HG03442 (cell line): ENCODE data around the gene ABHD12B.
"Not testable (repeated sequence)": the region's sequence is repeated elsewhere in the genome, so short reads cannot be mapped to it uniquely, and the experiment has no call there.

Source experiments
- ATAC-seq: cut with Tn5 transposase; IDR thresholded peaks from one replicate; pipeline ENCODE4 v1.9.1; 2021; ENCODE audit warnings: mild to moderate bottlenecking, moderate library complexity; ENCODE audit not compliant: unreplicated experiment

ABHD12B gene

DNA sequence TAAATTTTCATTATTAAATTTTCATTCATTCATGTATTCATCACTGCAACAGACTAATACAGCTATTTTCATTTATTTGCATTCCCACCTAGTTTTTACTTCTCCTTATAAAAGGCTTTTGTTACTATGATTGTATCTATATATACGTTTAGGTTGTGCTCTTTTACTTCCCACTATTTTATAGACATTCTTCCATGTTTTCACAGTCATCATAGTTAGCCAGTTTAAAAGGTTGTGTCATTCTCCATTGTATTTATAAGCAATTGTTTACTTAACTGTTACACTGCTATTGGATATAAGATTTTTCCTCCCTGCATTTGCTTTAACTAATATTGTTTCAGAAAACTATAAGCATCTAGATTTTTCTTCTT, 12.0 kb downstream of the ABHD12B start:
- no peak for ATAC-seq

- ATAC-seq, result no peak
These were observed 15.6 kb downstream of the ABHD12B start for GRCh38 chr14:50887476-50887875.

DNA sequence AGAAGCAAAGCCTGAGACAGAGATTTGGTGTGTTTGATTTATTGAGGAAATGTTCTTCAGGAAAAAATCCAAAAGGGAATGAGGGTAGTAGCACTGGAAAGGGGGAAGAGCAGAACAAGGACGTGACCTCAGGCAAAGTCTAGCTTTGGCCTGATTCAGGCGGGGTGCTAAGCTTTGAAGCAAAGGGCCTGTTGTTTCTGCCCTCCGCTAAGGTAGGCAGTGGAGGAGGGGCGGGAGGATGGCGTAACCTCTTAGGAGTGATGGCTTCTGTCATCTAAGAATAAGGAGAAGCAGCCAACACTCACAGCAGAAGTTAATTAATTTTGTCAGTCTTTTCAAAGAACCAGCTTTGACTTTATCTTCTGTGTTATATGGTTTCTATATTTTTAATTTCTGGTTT, 20.4 kb downstream of the ABHD12B start:
- no peak for ATAC-seq

DNA sequence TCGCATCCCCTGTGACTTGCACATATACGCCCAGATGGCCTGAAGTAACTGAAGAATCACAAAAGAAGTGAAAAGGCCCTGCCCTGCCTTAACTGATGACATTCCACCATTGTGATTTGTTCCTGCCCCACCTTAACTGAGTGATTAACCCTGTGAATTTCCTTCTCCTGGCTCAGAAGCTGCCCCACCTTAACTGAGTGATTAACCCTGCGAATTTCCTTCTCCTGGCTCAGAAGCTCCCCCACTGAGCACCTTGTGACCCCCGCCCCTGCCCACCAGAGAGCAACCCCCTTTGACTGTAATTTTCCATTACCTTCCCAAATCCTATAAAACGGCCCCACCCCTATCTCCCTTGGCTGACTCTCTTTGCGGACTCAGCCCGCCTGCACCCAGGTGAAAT, 24.6 kb downstream of the ABHD12B start:
- not testable (repeated sequence) for ATAC-seq

DNA sequence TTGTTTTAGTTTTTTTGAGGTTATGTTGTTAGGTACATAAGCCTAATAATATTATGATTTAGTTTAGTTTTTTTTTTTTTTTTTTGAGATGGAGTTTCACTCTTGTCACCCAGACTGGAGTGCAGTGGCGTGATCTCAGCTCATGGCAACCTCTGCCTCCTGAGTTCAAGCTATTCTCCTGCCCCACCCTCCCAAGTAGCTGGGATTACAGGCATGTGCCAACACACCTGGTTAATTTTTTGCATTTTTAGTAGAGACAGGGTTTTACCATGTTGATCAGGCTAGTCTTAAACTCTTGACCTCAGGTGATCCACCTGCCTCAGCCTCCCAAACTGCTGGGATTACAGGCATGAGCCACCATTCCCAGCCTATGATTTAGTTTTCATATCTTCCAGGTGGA, 25.2 kb downstream of the ABHD12B start:
- not testable (repeated sequence) for ATAC-seq

DNA sequence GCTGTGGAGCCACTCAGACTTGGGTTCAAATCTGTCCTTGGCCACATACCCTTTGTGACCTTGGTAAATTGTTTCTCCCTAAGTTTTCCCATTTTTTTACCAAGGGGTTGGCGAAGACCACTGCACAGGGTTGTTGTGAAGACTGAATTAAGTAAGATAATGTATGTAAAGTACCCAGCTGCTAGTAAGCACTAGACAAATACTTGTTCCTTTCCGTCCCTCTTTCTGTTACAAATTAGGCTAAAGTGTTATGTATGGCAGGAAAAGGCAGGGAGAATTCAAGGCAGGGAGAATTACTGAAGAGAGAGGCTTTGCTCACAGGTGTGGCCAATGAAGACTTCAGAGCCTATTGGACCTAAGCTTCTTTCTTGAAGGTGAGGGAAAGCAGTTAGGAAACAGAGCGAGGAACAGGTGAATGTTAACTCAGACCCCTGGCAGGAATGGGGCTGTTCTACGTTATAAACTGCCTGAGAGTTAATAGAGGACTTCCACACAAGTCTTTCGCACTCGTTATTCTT, 25.9 kb downstream of the ABHD12B start:
- no peak for ATAC-seq

GRCh38 chr14:50901361-50901760, 29.5 kb downstream of the ABHD12B start:
- ATAC-seq, result no peak

DNA sequence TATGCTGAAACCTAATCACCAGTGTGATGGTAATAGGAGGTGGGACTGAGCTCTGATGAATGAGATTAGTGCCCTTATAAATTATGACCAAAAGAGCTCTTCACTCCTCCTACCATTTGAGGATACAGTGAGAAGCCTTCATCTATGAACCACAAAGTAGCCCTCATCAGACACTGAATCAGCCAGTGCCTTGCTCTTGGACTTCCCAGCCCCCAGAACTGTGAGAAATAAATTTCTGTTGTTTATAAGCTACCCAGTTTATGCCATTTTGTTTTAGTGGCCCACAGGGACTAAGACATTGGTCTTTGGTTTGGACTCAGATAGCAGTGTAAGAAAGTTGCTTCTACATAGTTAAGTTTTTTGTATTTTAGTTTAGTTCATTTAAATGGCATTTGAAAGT, 32.9 kb downstream of the ABHD12B start:
- ATAC-seq, result no peak

DNA sequence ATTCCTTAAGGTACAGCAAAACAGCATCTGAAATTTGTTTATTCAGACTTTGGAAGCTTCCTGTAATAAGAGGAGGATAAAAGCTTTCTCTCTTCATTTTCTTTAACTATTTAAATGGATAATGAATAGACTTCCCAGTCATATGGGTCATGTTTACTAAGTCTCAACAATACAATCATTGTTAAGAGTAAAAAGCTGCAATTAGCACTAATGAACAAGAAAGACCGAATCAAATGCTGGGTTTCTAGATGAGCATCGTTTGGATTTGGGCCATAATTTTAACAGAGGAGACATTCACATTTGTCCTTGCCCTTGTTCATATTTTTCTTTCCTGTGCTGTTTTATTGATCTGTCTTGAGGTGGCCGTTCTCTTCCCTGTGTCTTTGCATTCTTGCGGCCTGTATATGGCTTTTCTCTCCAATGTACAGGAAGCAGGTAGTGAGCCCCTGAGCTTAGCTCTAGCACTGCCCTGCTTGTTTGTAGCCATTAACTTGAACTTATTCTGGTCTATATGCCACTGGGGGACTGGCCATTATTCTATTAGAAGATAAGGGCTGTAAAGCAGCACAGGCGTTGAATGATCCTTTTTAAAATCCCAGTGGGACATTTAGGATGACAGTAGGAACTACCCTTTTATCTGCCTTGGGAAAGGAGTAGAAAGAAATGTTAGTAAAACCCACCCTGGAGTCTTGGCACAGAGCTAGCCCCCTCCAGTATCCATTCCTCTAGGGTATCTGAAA, 34.6 kb downstream of the ABHD12B start:
- ATAC-seq, result no peak

GRCh38 chr14:50910495-50911420, 38.9 kb downstream of the ABHD12B start:
- no peak for ATAC-seq

- ATAC-seq, result no peak
These were observed 45.6 kb downstream of the ABHD12B start for GRCh38 chr14:50917449-50917848.

- not testable (repeated sequence) for ATAC-seq
These were observed 47.7 kb downstream of the ABHD12B start for GRCh38 chr14:50919524-50919923.

DNA sequence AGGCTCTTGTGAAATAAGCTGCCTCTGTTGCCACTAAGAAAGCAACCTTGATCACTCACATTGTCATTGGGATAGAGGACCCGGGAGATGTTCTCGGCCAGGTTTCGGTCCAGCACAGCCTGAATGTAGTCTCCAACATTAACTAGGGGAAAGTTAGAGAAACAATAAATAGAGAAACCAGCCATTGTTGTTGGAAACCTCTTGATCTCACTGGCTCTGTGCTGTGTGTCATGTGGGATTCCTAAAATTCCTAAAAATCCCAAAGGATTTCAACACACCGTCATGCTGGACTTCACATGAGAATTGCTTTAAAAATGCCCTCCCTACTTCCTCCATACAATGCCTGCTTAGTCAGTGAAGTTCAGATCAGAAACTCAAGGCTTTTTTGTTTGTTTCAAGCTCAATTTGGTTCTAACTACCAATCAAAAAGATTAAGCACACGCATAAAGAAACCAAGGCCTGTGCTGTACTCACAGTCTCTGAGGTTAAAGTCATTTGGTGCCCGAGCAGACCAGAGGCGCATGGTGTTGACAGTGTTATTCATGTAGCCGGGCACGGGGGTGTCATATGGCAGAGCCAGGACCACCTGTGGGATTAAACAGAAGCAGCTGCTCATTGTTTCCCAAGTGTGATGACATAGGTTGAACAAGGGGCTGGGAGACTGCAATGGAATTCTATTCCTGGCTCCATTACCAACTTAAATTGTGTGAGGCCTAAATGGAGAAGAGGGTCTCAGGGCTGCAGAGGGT, 48.8 kb downstream of the ABHD12B start:
- ATAC-seq, result no peak

DNA sequence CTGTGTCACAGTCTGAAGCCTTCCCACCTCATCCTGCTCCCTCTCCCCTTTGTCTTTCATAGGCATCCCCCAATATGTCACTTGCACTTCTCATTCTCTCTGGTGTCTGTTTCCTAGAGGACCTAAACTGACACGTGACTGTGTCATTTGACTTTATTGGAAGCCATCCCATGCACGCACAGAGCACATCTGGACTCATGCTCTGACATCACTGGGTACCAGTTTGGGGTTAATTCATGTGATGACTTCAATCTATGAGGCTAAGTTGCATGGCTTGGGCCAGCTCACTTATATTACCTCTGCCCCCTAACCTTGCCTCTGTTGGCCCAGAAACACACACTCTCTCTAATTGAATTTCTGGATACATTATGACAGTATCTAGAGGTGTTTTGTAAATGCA, 51.0 kb downstream of the ABHD12B start:
- no peak for ATAC-seq

DNA sequence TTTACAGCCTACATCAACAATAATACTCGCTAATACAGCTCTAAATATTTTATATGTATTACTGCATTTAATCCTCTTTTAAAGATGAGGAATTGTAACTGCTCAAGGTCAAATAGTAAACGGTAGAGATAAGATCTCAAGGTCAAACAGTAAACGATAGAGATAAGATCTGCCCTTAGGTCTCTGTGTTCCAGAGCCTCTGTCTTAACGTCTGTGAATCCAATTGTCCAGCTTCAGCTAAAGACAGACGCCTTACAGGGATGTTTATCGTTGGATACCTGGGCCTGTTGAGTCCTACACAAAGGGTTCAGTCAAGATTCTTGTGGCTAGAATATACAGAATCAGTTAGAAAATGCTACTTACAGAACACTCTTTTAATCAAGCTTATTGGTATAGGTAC, 52.4 kb downstream of the ABHD12B start:
- ATAC-seq, result no peak

DNA sequence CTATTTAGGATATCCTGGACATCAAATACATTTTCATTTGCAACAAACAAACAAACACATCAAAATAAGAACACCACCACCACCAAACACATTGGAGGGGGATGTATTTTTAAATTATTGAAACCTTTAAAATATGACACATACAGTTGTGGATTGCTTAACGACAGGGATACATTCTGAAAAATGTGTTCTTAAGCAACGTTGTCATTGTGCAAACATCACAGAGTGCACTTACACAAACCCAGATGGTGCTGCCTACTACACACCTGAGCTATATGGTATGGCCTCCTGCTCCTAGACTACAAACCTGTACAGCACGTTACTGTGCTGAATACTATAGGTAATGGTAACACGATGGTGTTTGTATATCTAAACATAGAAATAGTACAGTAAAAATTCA, 53.0 kb downstream of the ABHD12B start:
- no peak for ATAC-seq

DNA sequence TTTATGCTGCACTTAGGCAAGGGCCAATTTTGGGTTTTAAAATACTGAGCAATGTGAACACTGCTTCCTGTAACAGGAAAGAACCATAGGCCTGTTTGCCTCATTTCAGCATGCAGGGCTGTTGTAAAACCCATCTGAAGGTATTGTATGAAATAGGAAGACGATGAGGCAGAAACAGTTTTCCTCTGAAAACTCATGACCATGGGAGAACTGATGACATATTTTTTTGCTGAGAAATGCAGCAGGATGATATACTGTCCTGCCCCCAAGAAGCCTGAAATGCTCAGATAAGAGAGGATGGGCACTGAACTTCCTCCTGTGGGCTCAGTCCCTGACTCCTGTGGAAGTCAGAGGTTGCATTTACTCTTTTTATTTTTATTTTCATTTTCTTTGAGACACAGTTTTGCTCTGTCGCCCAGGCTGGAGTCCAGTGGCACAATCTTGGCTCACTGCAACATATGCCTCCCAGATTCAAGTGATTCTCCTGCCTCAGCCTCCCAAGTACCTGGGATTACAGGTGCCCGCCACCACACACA, 55.1 kb downstream of the ABHD12B start:
- ATAC-seq, result no peak

- no peak for ATAC-seq
These were observed 56.3 kb downstream of the ABHD12B start for GRCh38 chr14:50928002-50928635.

- no peak for ATAC-seq
These were observed 57.7 kb downstream of the ABHD12B start for GRCh38 chr14:50929506-50929905.

GRCh38 chr14:50931559-50931958, 59.7 kb downstream of the ABHD12B start:
- no peak for ATAC-seq
